ENCODE measurements around the gene ARHGAP10.

- TF ChIP-seq POLR2A (IDR thresholded peaks at IDR 0.05) (no peak), CTCF (IDR thresholded peaks at IDR 0.05) (no peak)
Observed at GRCh38 chr4:147987252-147987651, 255.4 kb downstream of the ARHGAP10 start.
